Right lung (tissue), 5 donors: ENCODE measurements around the gene VPS35. TPM values are rescaled to one million over a fixed set of nuclear protein-coding genes. Genes with fewer than 3 reads are reported as not detected.
A peak's percentile ranks its signal among the peaks of the same experiment; 100 is the strongest.
"Not testable (repeated sequence)": the region's sequence is repeated elsewhere in the genome, so short reads cannot be mapped to it uniquely, and the experiment has no call there.

ENCODE experiments used
- DNase-seq, 2 donors: peaks; one replicate each; pipeline ENCODE4 v3.0.0-alpha.2; 2013
- polyA plus RNA-seq, 5 donors: library from polyadenylated mRNA; unstranded; fragments of 120-200 nt; gene quantifications; one replicate each; pipeline versions ENCODE4 v1.2.1 to v1.2.3, GENCODE V29; 2013; ENCODE audit warnings: inconsistent platforms in 1 of 5, low replicate concordance in 1 of 5; ENCODE audit not compliant: insufficient read length in 5 of 5, insufficient read depth in 1 of 5

The VPS35 gene
- polyA plus RNA-seq, 5 donors = 92.3 to 167 (median 140) TPM

DNA sequence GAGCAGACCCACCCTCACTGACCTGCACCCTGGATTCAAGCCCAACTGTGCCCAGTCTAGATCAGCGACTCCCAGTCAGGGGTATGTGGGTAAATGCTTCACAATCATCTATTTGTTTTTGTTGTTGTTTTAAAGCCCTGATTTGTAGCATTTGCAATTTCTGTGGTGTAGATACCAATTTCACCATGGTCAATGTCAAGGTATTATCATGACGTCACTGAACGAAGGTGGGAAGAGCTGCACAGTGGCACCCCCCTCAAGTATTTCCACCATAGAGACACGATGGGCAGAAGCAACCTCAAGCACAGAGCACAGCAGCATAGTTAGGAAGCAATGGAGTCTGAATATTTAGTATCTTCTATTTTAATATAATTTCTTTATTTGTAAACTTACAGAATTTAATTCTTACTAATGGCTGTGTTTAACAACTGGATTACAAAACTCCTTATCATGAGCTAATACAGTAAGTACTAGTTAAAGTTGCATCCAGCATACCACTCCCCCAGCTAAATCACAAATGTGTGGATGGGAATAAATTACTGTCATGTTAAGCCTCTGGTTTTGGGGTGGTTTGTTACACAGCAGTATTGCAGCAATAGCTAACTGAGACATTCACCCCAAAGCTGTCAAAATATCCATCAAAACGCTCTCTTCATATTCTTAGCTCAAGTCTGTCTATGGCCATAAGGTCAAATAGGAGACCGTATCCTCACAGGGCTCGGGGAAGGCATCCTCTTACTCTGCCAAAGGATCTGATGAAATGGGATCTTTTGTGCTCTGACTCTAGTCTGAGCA, 26.0 kb upstream of the VPS35 start:
- no peak for DNase-seq

- DNase-seq = no peak
Observed at GRCh38 chr16:46713634-46714033, 24.7 kb upstream of the VPS35 start.

DNA sequence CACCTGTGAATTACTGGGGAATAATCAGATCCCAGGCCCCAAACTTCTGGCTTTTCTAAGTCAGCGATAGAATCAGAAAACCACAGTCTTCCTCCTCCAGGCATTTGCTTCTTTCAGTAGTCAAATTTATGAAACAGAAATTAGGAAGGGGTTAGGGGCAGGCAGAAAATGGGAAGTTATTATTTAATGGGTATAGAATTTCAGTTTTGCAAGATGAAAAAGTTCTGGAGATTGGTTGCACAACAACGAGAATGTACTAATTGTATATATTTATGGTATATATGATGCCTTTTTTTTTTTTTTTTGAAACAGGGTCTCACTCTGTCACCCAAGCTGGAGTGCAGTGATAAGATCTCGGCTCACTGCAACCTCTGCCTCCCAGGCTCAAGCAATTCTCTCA, 23.9 kb upstream of the VPS35 start:
- no peak for DNase-seq

DNA sequence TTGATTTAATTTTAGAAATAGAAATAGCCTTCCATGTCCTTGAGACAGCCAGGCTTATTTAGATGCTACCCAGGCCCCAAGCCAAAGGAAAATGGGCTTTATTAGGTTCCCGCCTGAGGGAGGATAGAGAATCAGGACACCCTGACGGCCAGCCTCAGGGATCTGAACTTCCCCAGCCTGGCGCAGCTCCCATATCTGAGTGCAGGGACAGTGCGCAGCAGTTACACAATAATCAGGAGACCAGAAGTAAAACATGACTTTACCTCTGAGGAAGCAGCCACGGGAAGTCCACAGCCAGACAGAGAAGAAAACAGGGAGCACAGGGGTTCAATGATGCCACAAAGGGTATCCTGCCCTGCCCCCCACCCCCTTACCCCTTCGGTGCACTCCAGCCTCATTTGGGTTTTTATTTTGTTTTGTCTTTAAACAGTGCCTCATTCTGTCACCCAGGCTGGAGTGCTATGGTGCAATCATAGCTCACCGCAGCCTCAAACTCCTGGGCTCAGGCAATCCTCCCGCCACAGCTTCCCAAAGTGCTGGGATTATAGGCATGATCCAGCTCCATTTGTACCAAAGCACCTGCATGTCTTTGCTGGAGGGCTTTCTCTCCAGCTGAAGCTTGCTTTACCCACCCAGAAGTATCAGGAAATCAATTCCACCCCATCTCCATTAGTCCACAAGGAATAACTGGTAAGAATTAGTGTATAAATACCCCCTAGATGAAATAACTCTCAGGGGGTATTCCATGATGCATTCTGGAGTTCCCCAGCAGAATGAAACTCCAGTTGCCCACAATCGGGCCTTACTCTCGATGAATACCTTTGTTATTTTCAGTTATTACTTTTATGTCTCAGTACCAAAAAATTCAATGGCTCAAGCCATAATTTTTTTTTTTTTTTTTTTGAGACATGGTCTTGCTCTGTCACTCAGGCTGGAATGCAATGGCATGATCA, 22.4 kb upstream of the VPS35 start:
- no peak for DNase-seq

GRCh38 chr16:46709469-46710005, 20.6 kb upstream of the VPS35 start:
- DNase-seq = no peak

DNA sequence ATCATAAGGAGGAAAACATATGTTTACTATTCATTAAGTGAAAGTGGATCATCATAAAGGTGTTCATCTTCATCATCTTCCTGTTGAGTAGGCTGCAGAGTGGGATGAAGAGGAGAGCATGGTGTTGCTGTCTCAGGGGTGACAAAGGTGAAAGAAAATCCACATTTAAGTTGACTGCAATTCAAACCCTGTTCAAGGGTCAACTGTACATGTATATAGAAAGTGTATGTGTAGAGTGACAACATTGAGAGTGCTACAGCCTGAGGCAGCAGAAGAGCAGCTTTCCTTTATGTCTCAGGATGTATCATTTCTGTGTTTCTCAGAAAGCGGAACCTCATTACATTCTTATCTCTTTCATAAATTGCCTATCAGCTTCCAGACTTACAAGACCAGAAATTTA, 17.7 kb upstream of the VPS35 start:
- DNase-seq = no peak

GRCh38 chr16:46702030-46702429, 13.1 kb upstream of the VPS35 start:
- no peak for DNase-seq

DNA sequence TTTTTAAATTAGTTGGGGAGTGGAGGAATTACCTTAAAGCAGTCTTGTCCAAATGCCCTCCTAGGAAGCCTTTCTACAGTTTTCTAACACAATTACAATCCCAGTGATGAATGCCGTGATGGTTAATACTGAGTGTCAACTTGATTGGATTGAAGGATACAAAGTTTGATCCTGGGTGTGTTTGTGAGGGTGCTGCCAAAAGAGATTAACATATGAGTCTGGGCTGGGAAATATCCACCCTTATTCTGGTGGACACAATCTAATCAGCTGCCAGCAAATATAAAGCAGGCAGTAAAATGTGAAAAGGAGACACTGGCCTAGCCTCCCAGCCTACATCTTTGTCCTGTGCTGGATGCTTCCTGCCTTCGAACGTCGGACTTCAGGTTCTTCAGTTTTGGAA, 12.6 kb upstream of the VPS35 start:
- no peak for DNase-seq

DNA sequence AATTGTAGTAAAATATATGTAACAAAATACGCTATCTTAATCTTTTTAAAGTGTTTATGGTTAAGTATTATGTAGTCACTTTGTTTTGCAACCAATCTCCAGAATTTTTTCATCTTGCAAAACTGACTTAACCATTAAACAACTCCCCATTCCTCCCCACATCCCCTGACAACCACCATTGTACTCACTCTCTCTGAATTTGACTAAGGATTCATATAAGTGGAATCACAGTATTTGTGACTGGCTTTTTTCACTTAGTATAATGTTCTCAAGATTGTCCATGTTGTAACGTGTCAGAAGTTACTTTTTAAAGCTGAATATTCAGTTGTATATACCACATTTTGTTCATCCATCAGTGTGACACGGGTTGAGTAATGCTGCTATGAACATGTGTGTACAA, 11.1 kb upstream of the VPS35 start:
- no peak for DNase-seq

- DNase-seq = no peak
Observed at GRCh38 chr16:46696957-46697356, 8.0 kb upstream of the VPS35 start.

DNA sequence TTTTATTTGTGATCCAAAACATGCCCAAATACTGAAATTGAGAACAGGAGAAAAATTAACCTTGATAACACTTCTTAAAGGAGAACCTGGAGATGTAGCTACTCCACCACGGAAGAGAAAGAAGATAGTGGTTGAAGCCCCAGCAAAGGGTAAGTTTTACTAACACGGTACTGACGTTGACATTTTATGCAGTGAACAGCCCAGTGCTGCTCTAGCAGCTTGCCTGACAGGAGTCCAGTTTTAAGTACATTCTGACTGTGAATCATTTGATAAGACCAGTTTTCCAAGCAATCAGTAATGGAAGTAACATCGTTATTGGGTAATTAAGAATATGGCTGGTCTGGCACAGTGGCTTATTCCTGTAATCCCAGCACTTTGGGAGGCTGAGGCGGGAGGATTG, 7.0 kb upstream of the VPS35 start:
- no peak for DNase-seq

- DNase-seq = no peak
Observed at GRCh38 chr16:46693598-46693997, 4.6 kb upstream of the VPS35 start.

DNA sequence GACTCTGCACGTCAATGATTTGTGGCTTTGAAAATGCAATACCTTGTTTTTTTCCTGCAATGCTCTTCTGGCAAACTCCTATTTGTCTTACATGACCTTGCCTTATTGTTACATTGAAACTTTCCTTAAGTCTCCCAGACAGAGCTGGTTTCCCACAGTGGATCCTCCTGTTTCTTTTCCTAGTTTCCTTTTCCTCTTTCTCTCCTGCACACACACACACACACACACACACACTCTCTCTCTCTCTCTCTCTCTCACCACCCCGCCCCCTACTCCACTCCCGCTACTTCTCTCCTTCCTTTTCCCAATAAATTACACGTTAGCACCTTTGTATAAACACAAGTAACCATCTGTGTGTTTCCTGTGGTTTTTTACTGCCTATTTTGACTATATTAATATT, 2.7 kb upstream of the VPS35 start:
- DNase-seq = no peak

DNA sequence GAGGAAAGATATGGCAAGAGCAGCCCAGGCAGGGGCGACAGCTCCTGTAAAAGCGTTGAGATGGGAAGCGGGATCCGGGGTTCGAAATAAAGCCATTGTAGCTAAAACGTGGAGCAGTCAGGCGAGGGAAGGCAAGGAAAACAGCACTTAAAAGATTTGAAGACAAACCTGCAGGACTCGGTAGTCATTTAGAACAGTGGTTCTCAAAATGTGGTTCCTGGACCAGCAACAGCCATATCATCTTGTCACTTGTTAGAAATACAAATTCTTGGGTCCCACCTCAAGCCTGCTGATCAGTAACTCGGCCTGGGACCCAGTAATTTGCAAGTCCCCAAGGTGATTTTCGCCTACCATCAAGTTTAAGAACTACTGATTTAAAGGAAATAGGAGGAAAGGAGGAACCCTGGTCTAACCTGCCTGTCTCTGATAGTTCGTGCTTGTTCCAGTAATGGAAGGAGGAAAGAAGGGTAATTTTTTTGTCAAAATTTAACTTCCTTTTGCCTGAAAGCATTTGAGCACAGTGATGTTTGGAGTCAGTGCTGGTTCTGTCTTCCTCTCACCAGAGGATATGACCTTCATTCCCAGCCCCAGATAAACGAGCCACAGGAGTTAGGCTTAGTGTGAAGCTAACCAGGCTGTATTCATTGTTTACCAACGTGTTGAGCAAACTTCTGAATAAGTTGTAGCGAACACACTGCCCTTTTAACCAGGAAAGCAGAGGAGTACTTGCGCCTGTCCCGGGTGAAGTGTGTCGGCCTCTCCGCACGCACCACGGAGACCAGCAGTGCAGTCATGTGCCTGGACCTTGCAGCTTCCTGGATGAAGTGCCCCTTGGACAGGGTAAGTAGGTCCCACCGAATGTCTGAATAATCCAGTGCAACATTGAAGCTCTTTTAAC, 1.6 kb upstream of the VPS35 start:
- DNase-seq = no peak

- DNase-seq = peak; percentile 31 to 99
Observed at GRCh38 chr16:46689365-46690280, 645 bp upstream of the VPS35 start, which contains the start of gene ORC6. TSS of gene ORC6 (plus strand) at chr16:46689659. CDS start at chr16:46689706, 47 bp downstream.

GRCh38 chr16:46688101-46688653, 801 bp downstream of the VPS35 start:
- DNase-seq = peak; percentile 34 to 50

- DNase-seq = no peak
Observed at GRCh38 chr16:46687486-46687885, 1.5 kb downstream of the VPS35 start.

DNA sequence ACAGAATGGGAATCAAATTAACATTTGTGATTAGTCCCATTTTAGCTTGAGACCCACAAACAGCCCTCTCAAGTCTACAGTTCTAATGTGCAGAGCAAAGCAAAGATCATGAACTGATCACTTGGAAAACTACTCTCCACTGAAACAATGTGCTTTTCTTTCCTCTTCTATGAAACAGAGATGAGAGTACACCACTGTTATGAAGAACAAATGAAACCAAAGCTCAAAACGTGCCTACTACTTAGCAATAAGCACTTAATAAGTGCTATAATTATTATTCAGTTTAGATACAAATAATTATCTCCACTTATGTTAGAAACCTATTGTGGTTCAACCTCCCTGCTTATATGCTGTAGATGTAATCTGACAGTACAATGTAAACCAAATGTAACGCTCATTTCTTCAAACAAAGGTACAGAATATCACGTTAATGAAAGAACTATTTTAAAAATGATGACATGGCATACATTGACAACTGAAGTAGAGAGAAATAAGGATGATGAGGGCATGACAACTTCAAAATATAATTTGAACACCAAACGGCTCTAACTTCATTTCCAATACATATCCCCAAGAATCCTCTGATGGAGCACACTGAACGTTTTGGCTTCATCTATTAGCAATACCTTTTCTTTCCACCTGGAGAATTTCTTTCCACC, 2.0 kb downstream of the VPS35 start:
- no peak for DNase-seq

GRCh38 chr16:46681867-46682266, 7.1 kb downstream of the VPS35 start:
- not testable (repeated sequence) for DNase-seq
